LNCaP clone FGC (cell line): Measurements from ENCODE around the gene MC3R.

Experiments used
- DNase-seq: peaks from one replicate; pipeline ENCODE4 v3.0.0-alpha.2; 2011; ENCODE audit warnings: low read depth
- H3K4me3 ChIP-seq: 2 replicates; pipeline ENCODE4 v1.5.1; 2011; ENCODE audit warnings: mild to moderate bottlenecking, low read depth, low read length, control low read depth
- TF ChIP-seq, protein P1 (sequence below): IDR thresholded peaks from 2 replicates; pipeline ENCODE4 v1.5.1; 2012; ENCODE audit warnings: mild to moderate bottlenecking; ENCODE audit not compliant: control insufficient read depth, insufficient read depth; ENCODE audit errors: extremely low read depth

Gene MC3R

DNA sequence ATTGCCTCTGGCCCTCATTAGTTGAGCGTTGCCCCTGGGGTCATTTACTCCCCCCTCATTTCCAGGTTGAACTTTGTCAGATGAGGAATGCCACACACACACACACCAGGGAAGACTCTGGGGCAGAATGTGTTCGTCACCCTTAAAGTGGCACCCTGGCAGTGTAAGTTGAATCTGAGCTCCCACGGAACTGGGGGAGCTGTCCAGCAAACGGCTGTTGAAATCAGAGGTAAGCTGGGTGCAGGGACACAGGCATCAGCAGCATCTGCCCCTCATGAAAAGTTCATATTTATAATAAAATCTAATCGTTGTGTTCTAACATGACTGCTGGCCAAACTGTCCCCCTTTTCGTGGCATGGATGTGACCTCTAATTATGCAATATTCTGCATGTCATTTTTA is 4.3 kb upstream of the MC3R start:
- TF ChIP-seq, protein P1, sequence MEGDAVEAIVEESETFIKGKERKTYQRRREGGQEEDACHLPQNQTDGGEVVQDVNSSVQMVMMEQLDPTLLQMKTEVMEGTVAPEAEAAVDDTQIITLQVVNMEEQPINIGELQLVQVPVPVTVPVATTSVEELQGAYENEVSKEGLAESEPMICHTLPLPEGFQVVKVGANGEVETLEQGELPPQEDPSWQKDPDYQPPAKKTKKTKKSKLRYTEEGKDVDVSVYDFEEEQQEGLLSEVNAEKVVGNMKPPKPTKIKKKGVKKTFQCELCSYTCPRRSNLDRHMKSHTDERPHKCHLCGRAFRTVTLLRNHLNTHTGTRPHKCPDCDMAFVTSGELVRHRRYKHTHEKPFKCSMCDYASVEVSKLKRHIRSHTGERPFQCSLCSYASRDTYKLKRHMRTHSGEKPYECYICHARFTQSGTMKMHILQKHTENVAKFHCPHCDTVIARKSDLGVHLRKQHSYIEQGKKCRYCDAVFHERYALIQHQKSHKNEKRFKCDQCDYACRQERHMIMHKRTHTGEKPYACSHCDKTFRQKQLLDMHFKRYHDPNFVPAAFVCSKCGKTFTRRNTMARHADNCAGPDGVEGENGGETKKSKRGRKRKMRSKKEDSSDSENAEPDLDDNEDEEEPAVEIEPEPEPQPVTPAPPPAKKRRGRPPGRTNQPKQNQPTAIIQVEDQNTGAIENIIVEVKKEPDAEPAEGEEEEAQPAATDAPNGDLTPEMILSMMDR: no peak
- DNase-seq: no peak
- H3K4me3 ChIP-seq: no peak overlapping the region

DNA sequence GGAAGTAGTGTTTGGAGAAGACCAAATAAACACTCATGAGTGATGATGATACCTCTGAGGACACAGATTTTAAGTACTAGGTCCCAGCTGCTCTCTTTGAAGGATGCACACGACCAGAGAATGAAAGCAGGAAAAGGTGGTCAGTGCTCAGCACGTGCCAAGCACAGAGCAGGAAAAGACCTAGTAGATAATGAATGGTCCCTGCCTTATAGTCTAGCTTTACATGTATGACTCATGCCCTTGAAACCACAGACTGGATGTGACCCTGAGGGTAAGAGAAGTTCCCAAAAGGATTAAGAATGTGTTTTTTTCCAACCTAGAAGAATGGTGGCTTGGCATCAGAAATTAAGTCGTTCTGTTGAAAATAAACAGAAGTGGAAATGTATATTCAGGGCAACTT is 2.8 kb upstream of the MC3R start:
- DNase-seq: no peak
- TF ChIP-seq, protein P1: no peak
- H3K4me3 ChIP-seq: no peak overlapping the region

- TF ChIP-seq, protein P1: peak; percentile 74
- H3K4me3 ChIP-seq: no peak overlapping the region
- no peak for DNase-seq
Measured at GRCh38 chr20:56249244-56249955, 868 bp downstream of the MC3R start.

- no peak for DNase-seq
- no peak overlapping the region for H3K4me3 ChIP-seq
- TF ChIP-seq, protein P1: no peak
Measured at GRCh38 chr20:56249956-56250355, 1.4 kb downstream of the MC3R start.

DNA sequence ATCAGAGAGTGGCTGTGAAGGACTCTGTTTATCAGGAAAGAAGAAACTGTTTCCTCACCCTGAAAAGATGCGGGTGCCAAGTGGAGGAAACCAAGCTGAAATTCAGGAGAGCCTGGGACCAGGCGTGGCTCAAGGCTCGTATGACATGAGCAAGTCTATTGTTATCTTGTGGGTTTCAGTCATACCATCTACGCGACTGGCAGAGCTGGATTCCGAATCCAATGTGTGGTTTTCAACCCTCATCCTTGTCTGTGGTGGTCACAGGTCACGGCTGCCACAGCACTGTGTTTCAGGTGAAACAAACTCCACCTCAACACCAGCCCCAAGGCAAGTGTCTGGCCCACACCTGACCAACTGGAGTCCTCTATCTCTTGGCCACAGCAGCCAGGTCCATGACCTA is 9.1 kb downstream of the MC3R start:
- no peak overlapping the region for H3K4me3 ChIP-seq
- no peak for DNase-seq
- TF ChIP-seq, protein P1: no peak

GRCh38 chr20:56259948-56260347 is 11.4 kb downstream of the MC3R start:
- H3K4me3 ChIP-seq: no peak overlapping the region
- TF ChIP-seq, protein P1: no peak
- no peak for DNase-seq

DNA sequence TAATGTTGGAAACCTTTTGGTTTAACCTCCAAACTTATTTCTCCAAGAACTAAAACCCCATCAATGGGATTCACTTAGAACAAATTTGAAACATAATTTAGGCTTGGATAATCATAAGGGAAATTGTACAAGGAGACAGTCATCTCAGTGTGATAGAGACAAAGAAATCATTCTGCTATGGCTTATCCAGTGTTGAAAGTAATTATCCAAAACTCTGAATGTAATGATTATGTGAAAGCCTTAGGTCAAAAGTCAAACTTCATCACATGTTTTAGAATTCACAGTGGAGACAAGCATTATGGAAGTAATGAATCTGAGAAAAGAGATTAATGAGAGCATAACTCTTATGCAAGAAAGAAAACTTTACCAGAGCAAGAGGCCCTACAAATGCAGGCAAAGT is 20.0 kb downstream of the MC3R start:
- H3K4me3 ChIP-seq: no peak overlapping the region
- TF ChIP-seq, protein P1: no peak
- DNase-seq: no peak
